Activated CD8-positive, alpha-beta T cell treated with anti-CD3 and anti-CD28 coated beads for 36 hours (primary cell): ENCODE results near the gene VANGL2. TPM values are rescaled to one million over a fixed set of nuclear protein-coding genes. Genes with fewer than 3 reads are reported as not detected.
A peak's percentile ranks its signal among the peaks of the same experiment; 100 is the strongest.

Experiments
- ATAC-seq: fragments of 200-7000 bp; cut with Tn5 transposase; one replicate; pipeline ENCODE4 v1.10.0; 2021; ENCODE audit warnings: mild to moderate bottlenecking, moderate library complexity
- CTCF ChIA-PET: fragments of 350-600 bp; sonication (Branson Sonifier 250); formaldehyde crosslinking; loops from one replicate; lab custom pipeline; 2021; ENCODE audit warnings: antibody characterized with exemption; lab: Charles Lee
- POLR2A ChIA-PET: fragments of 350-600 bp; sonication (Branson Sonifier 250); formaldehyde crosslinking; loops from one replicate; lab custom pipeline; 2021; ENCODE audit warnings: antibody characterized with exemption; lab: Charles Lee
- DNase-seq: peaks from one replicate; pipeline ENCODE4 v3.0.0-alpha.2; 2020
- H3K27ac Mint-ChIP-seq: one replicate; pipeline ENCODE4 v1.8.0; 2021; ENCODE audit warnings: mild to moderate bottlenecking, mixed read lengths
- H3K27me3 Mint-ChIP-seq: one replicate; pipeline ENCODE4 v1.8.0; 2021; ENCODE audit warnings: mixed read lengths
- H3K36me3 Mint-ChIP-seq: one replicate; pipeline ENCODE4 v1.8.0; 2021; ENCODE audit warnings: low read depth, mixed read lengths
- H3K4me1 Mint-ChIP-seq: one replicate; pipeline ENCODE4 v1.8.0; 2021; ENCODE audit warnings: low read depth, mixed read lengths
- H3K4me3 Mint-ChIP-seq: one replicate; pipeline ENCODE4 v1.8.0; 2021; ENCODE audit warnings: mild to moderate bottlenecking, moderate library complexity, mixed read lengths
- H3K9me3 Mint-ChIP-seq: one replicate; pipeline ENCODE4 v1.8.0; 2021; ENCODE audit warnings: mixed read lengths
- intact Hi-C: fragments of 100-400 bp; cut with micrococcal nuclease; formaldehyde crosslinking; loops from one replicate; pipeline ENCODE4 v1.10.0; 2022
- total RNA-seq, 2 experiments: library from RNA; stranded (reverse); gene quantifications; one replicate each; pipeline ENCODE4 v1.2.3, GENCODE V29; 2021
- TF ChIP-seq, protein P1 (sequence below): fragments of 200-600 bp; IDR thresholded peaks from one replicate; pipeline ENCODE4 v1.8.0; 2022; ENCODE audit warnings: antibody characterized with exemption, mild to moderate bottlenecking

VANGL2 gene
- total RNA-seq, 2 experiments from 2014 or later: 0.16 to 0.40 TPM

DNA sequence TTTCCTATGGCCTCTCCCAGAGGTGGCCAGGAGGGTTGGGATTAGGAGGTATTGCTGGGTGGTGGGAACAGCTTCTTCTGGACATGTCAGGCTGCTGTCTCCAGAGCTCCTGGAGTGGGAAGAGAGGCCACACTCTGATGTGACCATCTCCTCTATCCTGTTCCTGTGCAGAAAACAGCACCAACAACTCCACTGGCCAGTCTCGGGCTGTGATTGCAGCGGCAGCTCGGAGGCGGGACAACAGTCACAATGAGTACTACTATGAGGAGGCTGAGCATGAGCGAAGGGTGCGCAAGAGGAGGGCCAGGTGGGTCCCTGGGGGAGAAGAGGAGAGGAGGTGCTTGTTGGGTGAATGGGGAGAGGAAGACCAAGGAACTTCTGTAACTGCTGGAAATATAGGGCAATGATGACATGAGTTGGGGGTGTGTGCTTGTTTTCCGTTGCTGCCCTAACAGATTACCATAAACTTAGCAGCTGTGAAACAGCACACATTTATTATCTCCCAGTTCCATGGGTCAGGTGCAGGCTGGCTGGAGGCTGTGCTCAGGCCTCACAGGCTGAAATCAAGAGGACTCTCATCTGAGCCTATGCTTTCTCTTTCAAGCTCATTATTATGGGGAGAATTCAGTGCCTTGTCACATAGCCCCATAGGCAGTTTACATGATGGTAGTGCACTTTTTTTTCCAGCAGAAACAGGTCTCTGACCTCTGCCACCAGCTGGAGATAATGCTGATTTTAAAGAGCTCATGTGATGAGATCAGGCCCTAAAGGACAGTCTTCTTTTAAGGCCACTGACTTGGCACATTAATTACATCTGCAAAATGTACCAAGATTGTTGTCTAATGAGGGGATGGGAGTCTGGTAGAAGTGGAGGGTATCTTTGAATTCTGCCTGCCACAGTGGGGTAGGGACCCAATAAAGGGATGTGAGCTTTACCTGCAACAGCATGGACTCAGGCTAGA is 20.8 kb downstream of the VANGL2 start:
- H3K4me3 Mint-ChIP-seq: no peak overlapping the region
- ATAC-seq: no peak
- no peaks in the 10 kb centered on the region for H3K9me3 Mint-ChIP-seq
- H3K4me1 Mint-ChIP-seq: no peaks in the 10 kb centered on the region
- H3K27ac Mint-ChIP-seq: no peak overlapping the region
- ChIA-PET CTCF (interaction anchor here (1.5 to 3.0 kb wide), 2 partner anchors 45 to 186 kb away, joined by 4 to 10 read pairs; no protein-coding TSS in a partner anchor), POLR2A (no interaction called here)
- TF ChIP-seq, protein P1, sequence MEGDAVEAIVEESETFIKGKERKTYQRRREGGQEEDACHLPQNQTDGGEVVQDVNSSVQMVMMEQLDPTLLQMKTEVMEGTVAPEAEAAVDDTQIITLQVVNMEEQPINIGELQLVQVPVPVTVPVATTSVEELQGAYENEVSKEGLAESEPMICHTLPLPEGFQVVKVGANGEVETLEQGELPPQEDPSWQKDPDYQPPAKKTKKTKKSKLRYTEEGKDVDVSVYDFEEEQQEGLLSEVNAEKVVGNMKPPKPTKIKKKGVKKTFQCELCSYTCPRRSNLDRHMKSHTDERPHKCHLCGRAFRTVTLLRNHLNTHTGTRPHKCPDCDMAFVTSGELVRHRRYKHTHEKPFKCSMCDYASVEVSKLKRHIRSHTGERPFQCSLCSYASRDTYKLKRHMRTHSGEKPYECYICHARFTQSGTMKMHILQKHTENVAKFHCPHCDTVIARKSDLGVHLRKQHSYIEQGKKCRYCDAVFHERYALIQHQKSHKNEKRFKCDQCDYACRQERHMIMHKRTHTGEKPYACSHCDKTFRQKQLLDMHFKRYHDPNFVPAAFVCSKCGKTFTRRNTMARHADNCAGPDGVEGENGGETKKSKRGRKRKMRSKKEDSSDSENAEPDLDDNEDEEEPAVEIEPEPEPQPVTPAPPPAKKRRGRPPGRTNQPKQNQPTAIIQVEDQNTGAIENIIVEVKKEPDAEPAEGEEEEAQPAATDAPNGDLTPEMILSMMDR: no peak
- H3K27me3 Mint-ChIP-seq: no peaks in the 10 kb centered on the region
- no peaks in the 10 kb centered on the region for H3K36me3 Mint-ChIP-seq
- no peak for DNase-seq
- intact Hi-C loops: no loop called here

DNA sequence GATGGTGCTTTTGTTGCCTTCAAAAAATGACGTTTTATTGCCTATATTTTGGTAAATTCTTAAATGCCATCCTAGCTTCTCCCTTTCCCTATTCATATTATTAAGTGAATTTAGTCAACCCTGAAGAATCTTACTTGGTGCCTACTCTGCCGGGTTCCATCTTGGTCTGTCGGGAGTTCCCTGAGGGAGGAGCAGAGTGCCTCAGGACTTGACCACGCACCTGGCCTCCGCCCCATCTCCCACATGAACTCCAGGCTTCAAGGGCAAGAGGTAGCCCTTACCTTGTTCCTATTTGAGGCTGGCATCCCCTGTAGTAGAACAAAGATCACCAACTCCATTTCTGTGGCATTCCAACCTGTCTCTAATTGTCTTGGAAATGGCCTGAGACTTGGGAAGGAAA is 21.5 kb downstream of the VANGL2 start:
- no peaks in the 10 kb centered on the region for H3K27me3 Mint-ChIP-seq
- no peak overlapping the region for H3K27ac Mint-ChIP-seq
- intact Hi-C loops: no loop called here
- no peaks in the 10 kb centered on the region for H3K4me1 Mint-ChIP-seq
- ChIA-PET POLR2A (interaction anchor here (0.7 kb wide), 1 partner anchor 188 kb away, joined by 3 read pairs; no protein-coding TSS in a partner anchor), CTCF (interaction anchor here (3.0 kb wide), 1 partner anchor 185 kb away, joined by 10 read pairs; no protein-coding TSS in a partner anchor)
- TF ChIP-seq, protein P1: no peak
- no peak overlapping the region for H3K4me3 Mint-ChIP-seq
- no peaks in the 10 kb centered on the region for H3K36me3 Mint-ChIP-seq
- no peaks in the 10 kb centered on the region for H3K9me3 Mint-ChIP-seq
- no peak for DNase-seq
- no peak for ATAC-seq

DNA sequence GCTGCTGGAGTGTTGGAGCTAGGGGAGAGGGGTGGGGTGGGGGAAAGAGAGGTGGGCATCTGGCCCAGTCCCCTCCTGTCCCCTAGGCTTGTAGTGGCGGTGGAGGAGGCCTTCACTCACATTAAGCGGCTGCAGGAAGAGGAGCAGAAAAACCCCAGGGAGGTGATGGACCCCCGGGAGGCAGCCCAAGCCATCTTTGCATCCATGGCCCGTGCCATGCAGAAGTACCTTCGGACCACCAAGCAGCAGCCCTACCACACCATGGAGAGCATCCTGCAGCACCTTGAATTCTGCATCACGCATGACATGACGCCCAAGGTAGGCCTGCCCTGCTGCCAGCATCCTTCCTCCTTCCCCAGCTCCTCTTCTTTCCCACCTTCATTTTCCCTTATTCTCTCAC is 23.6 kb downstream of the VANGL2 start:
- Mint-ChIP-seq H3K9me3 (no peaks in the 10 kb centered on the region), H3K27ac (no peak overlapping the region), H3K36me3 (no peaks in the 10 kb centered on the region), H3K27me3 (no peaks in the 10 kb centered on the region), H3K4me1 (peaks cover 16% of the 10 kb centered on the region), H3K4me3 (no peak overlapping the region)
- TF ChIP-seq, protein P1: no peak
- POLR2A ChIA-PET: no interaction called here
- CTCF ChIA-PET: no interaction called here
- no peak for DNase-seq
- intact Hi-C loops: no loop called here
- ATAC-seq: no peak

GRCh38 chr1:160425847-160426246 is 25.5 kb downstream of the VANGL2 start:
- Mint-ChIP-seq H3K36me3 (no peaks in the 10 kb centered on the region), H3K4me3 (no peak overlapping the region), H3K9me3 (no peaks in the 10 kb centered on the region), H3K4me1 (peaks cover 35% of the 10 kb centered on the region), H3K27me3 (no peaks in the 10 kb centered on the region), H3K27ac (no peak overlapping the region)
- ChIA-PET CTCF (no interaction called here), POLR2A (no interaction called here)
- DNase-seq (no peak), ATAC-seq (no peak)
- TF ChIP-seq, protein P1: no peak
- intact Hi-C loops: loop anchor here (5.0 kb wide), 1 partner anchor 46 kb away; no protein-coding TSS in a partner anchor

DNA sequence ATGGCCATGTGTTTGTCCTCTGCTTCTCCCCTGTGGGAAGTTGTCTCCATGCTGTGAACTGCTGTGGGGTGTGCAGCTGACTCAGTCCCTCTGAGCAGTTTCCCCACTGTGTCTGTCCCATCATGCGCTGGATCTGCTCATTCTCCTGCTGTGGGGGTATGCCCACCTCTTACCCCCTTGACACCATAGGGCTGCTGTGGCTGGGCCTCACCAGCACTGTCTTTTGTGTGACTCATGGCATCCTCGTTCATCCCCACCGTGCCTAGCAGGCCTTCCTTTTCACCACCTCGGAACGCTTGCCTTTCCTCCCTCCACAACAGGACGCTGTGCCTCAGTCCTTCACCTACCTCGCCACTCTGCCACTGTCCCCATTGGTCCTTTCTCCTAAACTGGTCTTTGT is 27.3 kb downstream of the VANGL2 start:
- H3K9me3 Mint-ChIP-seq: no peaks in the 10 kb centered on the region
- H3K4me1 Mint-ChIP-seq: peaks cover 51% of the 10 kb centered on the region
- peak; percentile 22 for ATAC-seq

More for the DNA sequence above, 27.3 kb downstream of the VANGL2 start:
- Mint-ChIP-seq H3K27me3 (no peaks in the 10 kb centered on the region), H3K36me3 (peaks cover 3% of the 10 kb centered on the region), H3K27ac (peak overlapping the region; percentile 77), H3K4me3 (no peak overlapping the region)
- DNase-seq: peak; percentile 37
- TF ChIP-seq, protein P1: no peak
- CTCF ChIA-PET: interaction anchor here (2.2 to 4.9 kb wide), 2 partner anchors 43 to 181 kb away, joined by 11 to 74 read pairs; no protein-coding TSS in a partner anchor
- POLR2A ChIA-PET: interaction anchor here (0.9 kb wide), 1 partner anchor 92 kb away, joined by 3 read pairs; no protein-coding TSS in a partner anchor
- intact Hi-C loops: loop anchor here (5.0 kb wide), 1 partner anchor 45 kb away; no protein-coding TSS in a partner anchor
